GM18508 (cell line): Measurements from ENCODE around the gene MTHFD2L.

Source experiments
- ATAC-seq: cut with Tn5 transposase; IDR thresholded peaks from one replicate; pipeline ENCODE4 v1.9.1; 2021; ENCODE audit warnings: moderate number of reproducible peaks; ENCODE audit not compliant: insufficient read depth, unreplicated experiment

MTHFD2L gene

DNA sequence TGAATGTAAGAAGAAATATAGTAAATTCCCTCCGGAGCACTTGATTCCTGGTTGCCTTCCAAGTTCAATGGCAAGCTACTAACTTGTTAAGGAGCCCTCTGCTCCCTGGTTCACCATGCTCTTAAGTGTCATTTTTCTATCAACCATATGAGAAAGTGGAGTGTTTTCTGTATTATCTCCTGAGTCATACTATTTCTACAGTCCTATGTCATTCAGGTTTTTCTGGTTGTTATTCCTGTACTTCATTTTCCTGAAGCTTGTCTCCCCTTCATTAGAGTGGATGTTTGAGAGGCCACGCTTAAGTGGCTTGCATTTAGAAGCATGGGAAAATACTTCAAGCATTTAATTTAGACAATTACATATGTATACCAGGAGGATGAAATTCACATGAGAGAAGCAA lies 135.6 kb downstream of the MTHFD2L start:
- ATAC-seq = no peak

GRCh38 chr4:74294681-74295080 lies 136.8 kb downstream of the MTHFD2L start:
- no peak for ATAC-seq

DNA sequence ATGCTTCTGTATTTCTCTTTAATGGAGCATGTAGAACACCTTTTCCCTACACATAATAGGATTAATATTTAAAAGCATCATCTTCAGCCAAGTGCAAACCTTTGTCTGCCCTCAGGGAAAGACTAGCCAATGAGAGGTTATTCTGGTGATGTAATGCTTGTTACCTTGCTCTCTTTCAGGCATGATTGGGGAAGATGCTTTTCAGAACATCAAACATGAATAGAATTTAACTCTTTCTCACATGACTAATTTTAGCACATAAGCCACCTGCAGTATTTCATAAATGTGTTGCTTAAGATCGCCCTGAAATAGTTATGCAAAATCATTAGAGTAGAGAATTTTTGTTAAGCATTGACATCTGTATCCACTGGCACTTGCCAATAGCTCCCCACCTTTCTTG lies 139.6 kb downstream of the MTHFD2L start:
- no peak for ATAC-seq

DNA sequence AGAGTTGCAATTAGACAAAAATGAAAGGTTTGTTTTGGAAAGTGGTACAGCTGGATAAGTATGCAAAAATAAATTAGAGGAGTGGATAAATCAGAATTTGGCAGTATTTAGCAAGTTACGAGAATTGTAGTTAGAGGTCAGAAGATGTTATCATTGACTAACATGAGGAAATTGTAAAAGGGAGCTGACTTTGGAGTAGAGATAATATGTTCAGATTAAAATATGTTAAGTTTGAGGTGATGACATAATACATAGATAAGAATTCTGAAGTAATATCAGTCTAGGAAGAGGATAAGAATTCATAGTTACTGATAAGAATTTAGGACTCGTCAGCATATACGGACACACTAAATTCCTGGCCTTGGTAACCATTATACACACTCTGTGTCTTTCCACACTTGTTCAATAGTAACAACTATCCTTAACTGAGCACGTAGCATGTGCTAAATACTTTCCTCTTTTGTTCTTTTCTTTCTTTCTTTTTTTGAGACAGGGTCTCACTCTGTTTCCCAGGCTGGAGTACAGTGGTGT lies 146.2 kb downstream of the MTHFD2L start:
- ATAC-seq = no peak

GRCh38 chr4:74305000-74305399 lies 147.1 kb downstream of the MTHFD2L start:
- no peak for ATAC-seq

DNA sequence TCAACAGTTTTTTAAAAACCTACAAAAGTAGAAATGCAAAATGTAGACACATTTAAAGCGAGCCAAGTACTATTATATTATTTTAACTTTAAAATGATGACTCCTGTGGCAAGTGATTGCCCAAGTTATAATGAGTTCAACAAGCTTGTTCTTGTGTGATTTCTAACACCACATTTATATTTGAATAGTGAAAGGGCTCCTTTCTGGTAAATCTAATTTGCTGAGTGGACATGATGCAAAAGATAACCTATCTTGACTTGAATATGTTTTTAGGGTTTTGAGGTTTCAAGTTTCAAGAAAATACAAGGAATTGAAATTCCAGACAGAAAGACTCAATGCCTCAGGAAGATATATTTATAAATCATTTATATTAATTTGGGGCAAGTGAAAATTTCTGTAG lies 149.3 kb downstream of the MTHFD2L start:
- ATAC-seq = no peak

GRCh38 chr4:74308215-74308614 lies 150.3 kb downstream of the MTHFD2L start, which contains the start of gene EPGN:
Gene EPGN, plus strand, starts transcription at chr4:74308470. Its CDS starts 64 bp downstream, at chr4:74308534.
- no peak for ATAC-seq

GRCh38 chr4:74309223-74309622 lies 151.3 kb downstream of the MTHFD2L start:
- no peak for ATAC-seq

DNA sequence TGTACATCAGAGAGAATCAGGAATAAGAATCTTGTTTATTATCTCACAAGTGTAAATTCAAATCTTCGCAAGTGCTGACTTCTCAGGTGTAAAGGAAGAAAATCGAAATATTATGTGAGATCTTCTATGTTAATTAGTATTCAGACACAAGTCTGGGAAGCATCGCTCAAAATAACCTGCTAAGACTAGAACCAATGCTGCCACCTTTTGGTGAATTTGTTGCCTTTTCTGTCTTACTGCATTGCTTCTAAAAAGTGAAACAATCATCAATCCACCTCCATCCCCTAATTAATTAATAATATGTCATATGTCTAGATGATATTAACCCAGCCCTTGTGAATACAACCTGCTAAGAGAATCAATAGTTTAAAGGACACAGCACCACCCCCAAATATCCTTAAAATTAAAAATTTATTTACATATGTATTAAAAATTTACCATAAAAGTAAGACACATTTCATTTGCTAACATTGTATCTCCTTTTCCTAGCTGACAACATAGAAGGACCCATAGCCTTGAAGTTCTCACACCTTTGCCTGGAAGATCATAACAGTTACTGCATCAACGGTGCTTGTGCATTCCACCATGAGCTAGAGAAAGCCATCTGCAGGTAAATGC lies 153.9 kb downstream of the MTHFD2L start:
- ATAC-seq = peak; percentile 50

DNA sequence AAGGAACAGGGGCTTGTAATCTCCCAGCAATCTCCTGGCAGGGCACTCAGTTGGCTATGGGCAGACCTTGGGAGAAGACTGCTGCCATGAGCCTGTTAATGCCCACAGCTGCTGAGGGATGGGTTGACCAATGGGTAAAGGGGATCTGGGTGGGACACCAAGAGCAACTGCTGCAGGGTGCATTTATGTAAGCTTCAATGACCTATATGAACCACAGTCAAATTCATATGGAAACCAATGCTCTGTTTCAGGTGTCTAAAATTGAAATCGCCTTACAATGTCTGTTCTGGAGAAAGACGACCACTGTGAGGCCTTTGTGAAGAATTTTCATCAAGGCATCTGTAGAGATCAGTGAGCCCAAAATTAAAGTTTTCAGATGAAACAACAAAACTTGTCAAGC lies 156.4 kb downstream of the MTHFD2L start:
- ATAC-seq = no peak

- no peak for ATAC-seq
Observed at GRCh38 chr4:74314944-74315343, 157.0 kb downstream of the MTHFD2L start.

- ATAC-seq = no peak
Observed at GRCh38 chr4:74315376-74315775, 157.5 kb downstream of the MTHFD2L start.

DNA sequence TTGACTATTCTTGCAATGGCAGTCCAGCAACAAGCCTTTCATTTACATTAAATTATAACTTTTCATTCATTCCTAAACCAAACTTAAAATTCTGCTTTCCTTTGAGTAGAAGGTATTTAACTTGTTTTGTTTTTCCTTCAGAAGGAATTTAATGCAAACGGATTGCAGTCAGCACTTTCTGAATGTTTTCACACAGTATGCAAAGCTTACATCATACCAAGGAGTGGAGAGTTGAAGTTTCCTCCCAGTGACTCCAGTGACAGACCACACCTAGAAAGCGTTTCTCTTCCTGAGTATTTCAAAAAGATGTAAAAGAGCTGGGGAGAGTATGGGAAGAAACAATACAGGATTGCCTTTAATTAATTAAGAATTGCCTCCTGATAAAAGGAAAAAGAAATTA lies 158.5 kb downstream of the MTHFD2L start:
- ATAC-seq = no peak

GRCh38 chr4:74317616-74318246 lies 159.8 kb downstream of the MTHFD2L start:
- ATAC-seq = no peak

DNA sequence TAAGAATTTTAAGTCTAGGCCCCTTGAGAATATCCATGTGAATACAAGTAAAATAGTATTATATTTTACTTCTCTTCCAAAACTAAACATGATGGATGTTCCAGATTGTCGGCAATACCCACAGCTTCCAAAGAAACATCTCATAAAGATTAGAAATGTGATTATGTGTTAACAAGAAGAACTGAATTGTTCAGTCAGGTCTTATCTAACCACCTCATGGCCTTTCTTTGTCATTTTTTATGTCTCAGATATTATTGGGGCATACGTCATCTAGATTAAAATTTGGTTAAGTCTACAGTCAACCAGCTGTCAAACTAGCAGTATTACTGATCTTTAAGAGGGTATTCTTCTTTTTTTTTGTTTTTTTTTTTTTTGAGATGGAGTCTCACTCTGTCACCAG lies 160.4 kb downstream of the MTHFD2L start:
- ATAC-seq = no peak

DNA sequence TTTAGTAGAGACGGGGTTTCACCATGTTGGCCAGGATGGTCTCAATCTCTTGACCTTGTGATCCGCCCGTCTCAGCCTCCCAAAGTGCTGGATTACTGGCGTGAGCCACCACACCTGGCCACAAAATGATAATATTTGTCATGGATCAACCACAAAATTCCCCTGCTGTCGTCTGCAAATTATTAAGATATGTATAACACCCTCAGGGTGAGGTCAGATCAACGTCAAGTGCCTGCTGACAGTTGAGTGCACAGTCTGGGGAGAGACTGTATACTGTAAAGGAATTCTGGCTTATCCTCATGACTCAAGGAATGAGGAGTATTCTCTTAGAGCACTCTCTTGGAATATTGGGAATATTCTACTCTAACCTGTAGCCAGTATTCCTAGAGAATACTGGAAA lies 161.6 kb downstream of the MTHFD2L start:
- ATAC-seq = no peak

DNA sequence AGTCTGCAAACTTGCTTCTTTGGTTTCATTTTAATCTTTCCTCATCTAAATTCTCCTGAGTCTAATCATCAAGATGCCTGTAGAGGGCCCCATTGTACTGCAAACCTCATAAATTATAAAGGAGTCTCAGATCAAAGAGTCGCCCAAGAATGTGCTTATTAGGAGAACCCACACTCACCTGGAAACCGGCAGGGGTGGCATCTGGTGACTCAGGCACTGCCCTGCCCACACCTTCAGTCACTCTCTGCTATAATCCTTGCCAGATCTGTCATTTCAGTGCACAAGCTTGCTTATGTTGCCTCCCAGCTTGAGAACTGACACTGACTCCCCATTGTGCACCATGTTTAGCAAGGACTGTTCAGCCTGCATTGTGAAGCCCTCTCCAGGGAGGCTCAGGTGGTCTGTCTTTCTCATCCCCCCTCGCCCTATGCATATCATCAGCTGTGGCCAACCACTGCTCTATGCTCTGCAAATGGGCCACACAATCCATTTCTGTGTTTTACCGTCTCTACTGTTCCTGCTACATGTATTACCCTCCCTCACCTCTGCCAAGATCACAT lies 162.7 kb downstream of the MTHFD2L start:
- peak; percentile 64 for ATAC-seq

- no peak for ATAC-seq
Observed at GRCh38 chr4:74322301-74322700, 164.4 kb downstream of the MTHFD2L start.

DNA sequence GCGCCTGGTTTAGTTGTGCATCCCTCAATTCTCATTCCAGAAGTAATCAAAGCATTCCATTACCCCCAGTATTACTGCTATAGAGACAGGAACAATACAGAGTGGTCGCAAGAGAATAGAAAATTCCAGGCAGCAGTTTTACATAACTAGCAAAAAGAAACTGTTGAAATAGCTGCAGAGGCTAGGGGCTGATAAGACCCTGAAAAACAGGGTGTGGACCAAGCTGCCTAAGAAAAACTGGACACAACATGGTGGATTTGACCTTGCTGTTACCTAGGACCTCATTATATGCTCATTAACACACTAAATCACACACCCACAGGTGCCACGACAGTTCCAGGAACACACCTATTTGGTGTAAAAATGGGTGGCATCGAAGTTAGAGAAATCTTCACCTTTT lies 165.7 kb downstream of the MTHFD2L start:
- ATAC-seq = no peak

GRCh38 chr4:74324262-74324661 lies 166.3 kb downstream of the MTHFD2L start:
- no peak for ATAC-seq

DNA sequence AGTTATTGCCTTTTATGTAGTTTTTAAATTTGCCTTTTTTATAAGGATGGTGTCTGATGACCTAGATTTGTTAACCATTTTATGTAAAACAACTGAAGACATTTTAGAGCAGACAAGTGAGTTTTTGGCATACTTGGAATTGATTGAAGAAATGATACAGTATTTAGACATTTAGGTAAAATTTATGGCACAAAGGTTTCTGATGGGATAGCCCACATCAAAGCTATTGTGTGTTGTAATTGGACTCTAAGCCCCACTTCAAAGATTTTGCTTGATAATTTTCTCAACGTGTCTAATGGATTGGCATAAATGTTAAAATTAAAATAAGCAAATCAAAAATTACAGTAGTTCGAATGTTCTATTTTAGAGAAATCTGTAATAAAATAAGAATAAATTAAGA lies 168.0 kb downstream of the MTHFD2L start:
- no peak for ATAC-seq

- ATAC-seq = no peak
Observed at GRCh38 chr4:74327762-74328161, 169.8 kb downstream of the MTHFD2L start.
